HUES48 (cell line): Measurements from ENCODE around the gene PLEKHG2.
A peak's percentile ranks its signal among the peaks of the same experiment; 100 is the strongest.

Experiments
- H3K27ac ChIP-seq: one replicate; pipeline ENCODE4 v1.7.0; 2013; ENCODE audit warnings: low read depth, low read length, inconsistent platforms
- H3K27me3 ChIP-seq: 2 replicates; pipeline ENCODE4 v1.6.1; 2013; ENCODE audit warnings: mild to moderate bottlenecking, low read length; ENCODE audit not compliant: control insufficient read depth, insufficient read depth
- H3K36me3 ChIP-seq: 2 replicates; pipeline ENCODE4 v1.6.1; 2013; ENCODE audit warnings: low read length; ENCODE audit not compliant: control insufficient read depth, insufficient read depth
- H3K4me1 ChIP-seq: 2 replicates; pipeline ENCODE4 v1.6.1; 2013; ENCODE audit warnings: mild to moderate bottlenecking, low read length; ENCODE audit not compliant: control insufficient read depth, insufficient read depth
- H3K4me3 ChIP-seq: 2 replicates; pipeline ENCODE4 v1.5.1; 2013; ENCODE audit warnings: mild to moderate bottlenecking, low read depth, low read length
- H3K9ac ChIP-seq: 2 replicates; pipeline ENCODE4 v1.6.1; 2013; ENCODE audit warnings: mild to moderate bottlenecking, low read depth, low read length, moderate library complexity
- H3K9me3 ChIP-seq: 2 replicates; pipeline ENCODE4 v1.6.1; 2013; ENCODE audit warnings: low read length; ENCODE audit not compliant: control insufficient read depth, insufficient read depth

Gene PLEKHG2

GRCh38 chr19:39388657-39389056, 23.8 kb upstream of the PLEKHG2 start:
- Histone ChIP-seq H3K4me3 (no peak overlapping the region), H3K27ac (no peak overlapping the region), H3K36me3 (peaks cover 58% of the 10 kb centered on the region), H3K9me3 (no peaks in the 10 kb centered on the region), H3K4me1 (peaks cover 3% of the 10 kb centered on the region; the same call in 1 of the 2 replicates), H3K27me3 (no peaks in the 10 kb centered on the region), H3K9ac (no peak overlapping the region)

- Histone ChIP-seq H3K4me3 (peak overlapping the region; percentile 92), H3K36me3 (peaks cover 58% of the 10 kb centered on the region), H3K9me3 (no peaks in the 10 kb centered on the region), H3K27me3 (no peaks in the 10 kb centered on the region), H3K9ac (peak overlapping the region; percentile 96), H3K4me1 (peaks cover 3% of the 10 kb centered on the region; the same call in 1 of the 2 replicates), H3K27ac (peak overlapping the region; percentile 99)
Observed at GRCh38 chr19:39389631-39390414, 22.6 kb upstream of the PLEKHG2 start.

- H3K4me3 ChIP-seq: peak overlapping the region; percentile 92
- H3K27ac ChIP-seq: peak overlapping the region; percentile 99
- peaks cover 60% of the 10 kb centered on the region for H3K36me3 ChIP-seq
- no peaks in the 10 kb centered on the region for H3K9me3 ChIP-seq
- peak overlapping the region; percentile 96 for H3K9ac ChIP-seq
- H3K27me3 ChIP-seq: no peaks in the 10 kb centered on the region
- H3K4me1 ChIP-seq: peaks cover 3% of the 10 kb centered on the region; the same call in 1 of the 2 replicates
Observed at GRCh38 chr19:39390451-39390750, 22.1 kb upstream of the PLEKHG2 start.

DNA sequence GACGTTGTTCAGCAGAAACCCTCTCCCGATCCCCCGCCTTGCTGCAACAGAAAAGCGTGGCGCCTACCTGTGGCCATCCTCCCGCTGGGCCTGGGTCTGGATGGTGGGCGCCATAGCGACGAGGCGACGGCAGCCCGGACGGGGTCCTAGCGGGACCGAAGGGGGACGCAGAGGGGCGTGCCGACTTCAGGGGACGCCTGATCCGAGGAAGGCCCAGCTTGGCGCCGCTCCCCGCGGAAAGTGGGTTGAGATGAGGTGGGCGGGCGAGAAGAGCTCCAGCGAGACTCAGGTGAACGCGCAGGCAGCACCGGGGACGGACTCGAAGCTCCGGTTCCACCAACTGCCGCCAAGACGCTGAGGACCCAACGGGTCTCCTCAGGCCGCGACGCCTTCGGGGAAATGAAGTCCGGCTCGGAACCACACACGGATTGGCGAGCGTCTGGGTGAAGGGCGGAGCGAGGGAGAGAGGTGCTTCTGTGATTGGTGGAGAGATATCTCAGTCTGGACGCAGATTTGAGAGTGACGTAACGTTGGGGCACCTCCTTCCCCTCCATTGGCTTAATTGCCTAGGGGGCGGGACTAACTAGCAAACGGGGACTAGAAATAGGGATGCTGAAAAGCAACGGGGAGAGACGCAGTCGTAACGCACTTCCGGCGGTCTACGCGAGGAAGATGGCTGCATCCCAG, 21.6 kb upstream of the PLEKHG2 start, which contains the start of the genes MED29 and PAF1:
TSS of gene MED29 (plus strand) at position 628 of the 687 bp plus-strand sequence. CDS start at position 673, 45 bp downstream.
TSS of gene PAF1 (minus strand) at position 356 of the 687 bp plus-strand sequence. CDS start at position 114, 242 bp downstream.
- H3K9ac ChIP-seq: peak within 1 kb of the TSS; percentile 96
- peak within 1 kb of the TSS; percentile 92 for H3K4me3 ChIP-seq
- peaks cover 55% of the 10 kb centered on the region for H3K36me3 ChIP-seq
- H3K27ac ChIP-seq: peak within 1 kb of the TSS; percentile 99
- no peaks in the 10 kb centered on the region for H3K9me3 ChIP-seq
- peaks cover 3% of the 10 kb centered on the region; the same call in 1 of the 2 replicates for H3K4me1 ChIP-seq
- H3K27me3 ChIP-seq: no peaks in the 10 kb centered on the region

- Histone ChIP-seq H3K36me3 (peaks cover 23% of the 10 kb centered on the region), H3K4me3 (no peak overlapping the region)
Observed at GRCh38 chr19:39397360-39398296, 14.8 kb upstream of the PLEKHG2 start.

DNA sequence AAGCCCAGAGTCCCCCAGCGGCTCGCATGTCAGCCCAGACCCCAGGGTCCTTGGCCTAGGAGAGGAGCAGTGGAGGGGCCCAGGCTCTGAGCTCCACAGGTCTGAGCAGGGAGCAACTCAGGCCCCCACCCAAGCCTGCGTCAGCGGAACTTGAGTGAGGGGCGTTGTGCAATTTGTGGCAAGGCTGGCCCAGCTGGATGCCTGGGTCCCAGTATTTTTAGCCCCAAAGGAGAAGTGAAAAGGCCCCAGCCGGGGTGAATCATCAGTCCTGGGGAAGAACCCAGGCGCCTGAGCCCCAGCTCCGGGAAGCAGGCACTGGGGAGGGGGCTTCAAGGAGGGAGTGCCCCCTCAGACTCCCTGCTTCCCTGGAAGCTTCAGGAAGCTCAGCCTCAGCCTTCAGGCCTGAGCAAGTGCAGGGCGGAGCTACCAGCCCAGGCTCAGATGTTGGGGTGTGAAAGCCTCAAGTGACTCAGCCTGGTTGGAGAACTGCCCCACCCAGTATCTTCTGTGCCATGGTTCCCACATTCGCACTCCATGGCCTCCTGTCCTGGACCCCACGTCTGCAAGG, 14.1 kb upstream of the PLEKHG2 start:
- peaks cover 21% of the 10 kb centered on the region for H3K36me3 ChIP-seq
- peaks cover 20% of the 10 kb centered on the region for H3K4me1 ChIP-seq
- no peak overlapping the region for H3K4me3 ChIP-seq
- H3K9me3 ChIP-seq: no peaks in the 10 kb centered on the region
- H3K27me3 ChIP-seq: no peaks in the 10 kb centered on the region
- peak overlapping the region; percentile 73 for H3K27ac ChIP-seq
- no peak overlapping the region for H3K9ac ChIP-seq

More at GRCh38 chr19:39397360-39398296, 14.8 kb upstream of the PLEKHG2 start:
- Histone ChIP-seq H3K27me3 (no peaks in the 10 kb centered on the region), H3K27ac (peak overlapping the region; percentile 73), H3K9me3 (no peaks in the 10 kb centered on the region), H3K9ac (no peak overlapping the region), H3K4me1 (peaks cover 20% of the 10 kb centered on the region)

DNA sequence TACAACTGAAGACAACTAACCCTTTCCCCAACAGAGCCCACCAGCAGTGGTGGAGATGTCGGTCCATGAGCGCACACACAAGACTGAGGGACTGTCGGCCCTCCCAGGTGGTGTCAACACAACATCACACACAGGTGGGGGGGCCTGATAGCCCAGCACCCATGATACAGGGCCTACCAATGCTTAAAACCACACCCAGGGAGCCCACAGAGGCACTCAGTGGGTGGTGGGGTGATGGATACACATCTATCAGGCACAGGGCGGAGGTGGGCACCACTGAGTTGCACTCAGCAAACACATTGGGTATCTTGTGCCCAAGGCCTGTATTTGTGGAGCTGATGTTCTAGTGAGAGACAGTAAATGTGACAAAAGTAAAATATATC, 12.8 kb upstream of the PLEKHG2 start:
- Histone ChIP-seq H3K36me3 (peaks cover 12% of the 10 kb centered on the region), H3K9ac (no peak overlapping the region), H3K9me3 (no peaks in the 10 kb centered on the region), H3K4me1 (peaks cover 24% of the 10 kb centered on the region), H3K27me3 (no peaks in the 10 kb centered on the region), H3K4me3 (no peak overlapping the region), H3K27ac (no peak overlapping the region)

DNA sequence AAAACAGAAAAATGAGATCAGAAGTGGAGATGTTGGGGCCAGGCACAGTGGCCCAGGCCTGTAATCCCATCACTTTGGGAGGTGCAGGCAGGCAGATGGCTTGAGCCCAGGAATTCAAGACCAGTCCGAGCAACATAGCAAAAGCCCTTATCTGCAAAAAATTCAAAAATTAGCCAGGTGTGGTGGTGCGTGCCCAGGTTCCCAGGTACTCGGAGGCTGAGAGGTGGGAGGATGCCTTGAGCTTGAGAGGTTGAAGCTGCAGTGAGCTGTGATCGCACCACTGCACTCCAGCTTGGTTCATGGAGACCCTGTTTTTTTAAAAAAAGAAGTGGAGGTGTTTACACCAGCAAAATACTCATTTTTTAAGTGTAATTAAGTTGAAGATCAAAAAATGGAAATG, 12.4 kb upstream of the PLEKHG2 start:
- no peaks in the 10 kb centered on the region for H3K27me3 ChIP-seq
- H3K27ac ChIP-seq: no peak overlapping the region
- no peaks in the 10 kb centered on the region for H3K9me3 ChIP-seq
- H3K4me3 ChIP-seq: no peak overlapping the region
- peaks cover 24% of the 10 kb centered on the region for H3K4me1 ChIP-seq
- no peak overlapping the region for H3K9ac ChIP-seq
- H3K36me3 ChIP-seq: peaks cover 9% of the 10 kb centered on the region

DNA sequence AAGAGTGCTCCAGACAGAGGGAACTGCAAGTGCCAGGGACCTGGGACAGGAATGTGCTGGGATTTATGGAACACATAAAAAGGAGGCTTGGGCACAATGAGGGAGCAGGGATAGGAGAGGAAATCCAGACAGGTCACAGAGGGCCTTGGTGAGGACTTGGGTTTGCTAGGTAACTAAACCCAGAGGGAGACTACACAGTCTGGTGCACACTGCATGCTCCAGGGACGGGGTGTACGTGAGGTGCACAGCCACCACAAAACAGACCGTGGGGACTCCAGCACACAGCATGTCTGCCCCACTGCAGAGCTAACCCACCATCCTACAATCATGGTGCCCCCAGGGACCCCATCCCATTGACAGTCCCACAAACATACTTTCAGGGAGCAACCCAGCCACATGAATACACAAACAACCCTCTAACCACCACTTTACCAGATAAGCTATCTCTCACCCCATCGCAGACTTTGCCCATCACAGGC, 11.4 kb upstream of the PLEKHG2 start:
- Histone ChIP-seq H3K9me3 (no peaks in the 10 kb centered on the region), H3K27me3 (no peaks in the 10 kb centered on the region), H3K27ac (peak overlapping the region; percentile 99), H3K9ac (no peak overlapping the region), H3K36me3 (peaks cover 6% of the 10 kb centered on the region; the same call in 1 of the 2 replicates), H3K4me1 (peaks cover 31% of the 10 kb centered on the region), H3K4me3 (no peak overlapping the region)
